HG02798 (cell line): ENCODE results near the gene INSM2.

Source experiments
- ATAC-seq: cut with Tn5 transposase; IDR thresholded peaks from one replicate; pipeline ENCODE4 v1.9.1; 2021; ENCODE audit warnings: mild to moderate bottlenecking; ENCODE audit not compliant: unreplicated experiment, poor library complexity

The INSM2 gene

GRCh38 chr14:35533357-35534207, at the start of gene INSM2:
TSS of gene INSM2 (plus strand) at chr14:35534164. CDS start at chr14:35534253, 89 bp downstream.
- ATAC-seq, result peak; percentile 85

- ATAC-seq, result no peak
These were observed 41.4 kb upstream of the INSM2 start for GRCh38 chr14:35492569-35493014.

DNA sequence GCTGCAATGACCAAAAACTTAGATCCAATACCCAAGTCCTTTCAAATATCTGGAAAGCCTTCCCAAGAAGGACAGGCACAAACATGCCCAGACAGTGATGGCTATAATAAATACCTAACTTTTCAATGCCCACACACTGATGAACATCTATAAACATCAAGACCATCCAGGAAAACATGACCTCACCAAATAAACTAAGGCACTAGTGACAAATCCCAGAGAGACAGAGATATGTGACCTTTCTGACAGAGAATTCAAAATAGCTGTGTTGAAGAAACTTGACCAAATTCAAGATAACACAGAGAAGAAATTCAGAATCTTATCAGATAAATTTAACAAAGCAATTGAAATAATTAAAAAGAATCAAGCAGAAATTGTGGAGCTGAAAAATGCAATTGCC, 38.7 kb upstream of the INSM2 start:
- ATAC-seq, result no peak

GRCh38 chr14:35499180-35499579, 34.8 kb upstream of the INSM2 start:
- ATAC-seq, result no peak

DNA sequence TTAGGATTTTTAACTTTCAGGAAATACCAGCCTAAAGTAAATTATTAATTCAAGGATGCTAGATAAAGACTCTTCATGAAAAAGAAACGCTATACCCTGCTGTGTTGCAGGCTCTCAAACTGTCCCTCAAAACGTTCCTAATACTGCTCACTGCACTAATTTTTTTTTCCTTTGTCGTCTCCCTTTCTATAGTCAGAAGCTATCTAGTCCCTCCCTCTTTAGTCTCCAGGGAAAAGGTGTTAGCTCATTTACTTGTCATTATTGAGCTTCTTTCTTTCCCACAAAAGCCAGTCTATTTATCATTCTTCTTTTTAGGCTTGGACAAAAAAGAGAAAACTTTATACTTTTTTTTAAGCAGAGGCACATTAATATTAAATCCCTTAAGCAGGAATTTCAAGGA, 30.3 kb upstream of the INSM2 start:
- no peak for ATAC-seq

DNA sequence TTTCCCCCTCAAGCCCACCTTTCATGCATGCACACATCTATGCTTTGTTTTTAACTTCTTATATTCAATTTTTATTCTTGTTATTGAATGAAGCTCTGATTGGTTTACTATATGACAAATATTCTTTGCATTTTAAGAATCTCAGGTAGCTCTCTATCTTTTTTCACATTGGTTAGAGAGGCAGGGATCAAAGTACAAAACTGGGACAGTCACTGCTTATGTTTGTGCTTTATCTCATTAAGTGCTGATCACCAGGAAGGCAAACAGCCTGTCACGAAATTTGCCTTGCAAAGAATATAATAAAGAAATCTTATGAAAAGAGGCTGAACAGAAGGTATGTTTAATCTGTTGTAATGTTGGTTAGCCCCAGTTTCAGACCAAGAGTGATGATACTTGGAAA, 29.7 kb upstream of the INSM2 start:
- ATAC-seq, result no peak

- no peak for ATAC-seq
These were observed 27.5 kb upstream of the INSM2 start for GRCh38 chr14:35506461-35506860.

GRCh38 chr14:35506927-35507326, 27.0 kb upstream of the INSM2 start:
- ATAC-seq, result no peak

DNA sequence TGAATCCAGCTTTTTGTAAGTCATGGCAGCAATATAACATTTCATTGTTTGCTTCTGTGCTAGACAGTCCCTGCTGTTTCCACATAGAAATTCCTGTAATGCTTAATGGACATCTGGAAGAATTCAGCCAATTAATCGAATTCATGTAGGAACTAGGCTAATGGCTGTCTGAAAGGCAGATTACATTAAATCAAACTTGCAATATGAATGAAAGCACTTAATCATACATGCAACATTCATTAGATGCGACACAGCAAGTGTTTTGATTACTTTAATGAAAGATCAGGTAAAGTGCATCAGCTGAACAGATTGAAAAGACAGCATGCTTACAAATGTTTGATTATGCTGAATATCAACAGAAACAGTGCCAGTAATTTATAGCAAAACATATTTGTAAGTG, 24.1 kb upstream of the INSM2 start:
- no peak for ATAC-seq

DNA sequence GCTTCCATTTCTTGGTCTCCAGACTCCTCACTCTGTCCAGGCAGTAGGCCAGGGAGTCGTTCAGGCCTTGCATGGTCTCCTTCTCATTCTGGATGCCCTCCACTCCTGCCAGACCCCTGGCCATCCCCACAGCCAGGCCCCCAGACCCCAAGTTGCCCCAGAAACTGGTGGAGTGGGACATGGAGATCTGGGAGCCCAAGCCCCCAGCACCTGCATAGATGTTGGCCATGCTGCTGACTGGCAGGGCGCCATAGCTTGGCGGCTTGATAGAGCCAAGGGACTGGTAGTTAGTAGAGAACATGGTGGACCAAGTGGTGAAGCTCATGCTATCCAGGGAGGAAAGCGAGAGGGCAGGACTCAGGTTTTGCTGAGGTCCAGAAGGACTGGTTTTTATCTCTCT, 21.2 kb upstream of the INSM2 start:
- no peak for ATAC-seq

DNA sequence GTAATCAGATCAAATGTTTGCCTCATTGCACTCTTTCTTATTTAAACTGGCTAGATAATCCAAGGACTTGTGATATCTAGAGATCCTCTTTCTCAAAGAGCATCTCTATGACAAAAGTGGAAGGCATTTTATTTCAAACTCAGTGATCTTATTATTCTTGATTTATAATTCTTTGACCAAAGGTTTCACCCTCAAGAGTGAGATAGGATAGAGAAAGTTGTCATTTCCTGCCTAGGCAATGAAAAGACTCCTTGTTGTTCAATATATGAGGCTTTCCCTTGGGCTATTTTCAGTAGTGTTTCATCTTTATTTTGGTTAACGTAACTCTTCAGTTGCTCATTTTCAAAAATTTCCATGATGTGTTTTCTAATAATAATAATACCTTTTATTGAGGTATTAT, 18.0 kb upstream of the INSM2 start:
- no peak for ATAC-seq

DNA sequence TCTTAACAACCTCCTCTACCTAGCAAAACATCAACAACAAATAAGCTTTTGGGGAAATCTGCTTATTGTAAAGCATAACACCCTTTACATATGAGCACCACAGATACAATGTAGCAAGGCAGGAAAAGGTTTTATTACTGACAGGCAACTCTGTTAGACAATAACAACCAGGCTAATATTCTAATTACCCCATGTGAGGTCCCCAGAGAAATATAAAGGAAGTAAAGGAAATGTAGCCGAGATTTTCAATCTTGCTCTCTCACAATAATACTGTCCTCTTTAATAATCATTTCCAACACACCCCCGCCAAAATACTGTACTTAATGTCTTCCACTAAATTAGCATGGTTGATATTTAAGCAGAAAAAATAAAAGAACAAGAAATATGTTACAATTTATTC, 14.0 kb upstream of the INSM2 start:
- no peak for ATAC-seq

DNA sequence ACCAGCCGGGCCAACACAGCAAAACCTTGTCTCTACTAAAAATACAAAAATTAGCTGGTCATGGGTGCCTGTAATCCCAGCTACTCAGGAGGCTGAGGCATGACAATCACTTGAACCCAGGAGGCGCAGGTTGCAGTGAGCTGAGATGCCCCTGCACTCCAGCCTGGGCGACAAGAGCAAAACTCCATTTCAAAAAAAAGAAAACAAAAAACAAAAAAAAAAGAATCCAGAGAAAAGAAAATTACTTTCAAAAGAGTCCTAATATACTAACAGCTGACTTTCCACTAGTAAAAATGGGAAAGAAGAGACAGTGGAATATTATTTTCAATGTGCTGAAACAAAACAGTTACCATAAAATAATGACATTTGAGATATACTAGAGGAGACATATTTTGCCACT, 8.3 kb upstream of the INSM2 start:
- no peak for ATAC-seq

GRCh38 chr14:35526962-35527361, 7.0 kb upstream of the INSM2 start:
- no peak for ATAC-seq

GRCh38 chr14:35531960-35532747, 1.8 kb upstream of the INSM2 start:
- no peak for ATAC-seq

DNA sequence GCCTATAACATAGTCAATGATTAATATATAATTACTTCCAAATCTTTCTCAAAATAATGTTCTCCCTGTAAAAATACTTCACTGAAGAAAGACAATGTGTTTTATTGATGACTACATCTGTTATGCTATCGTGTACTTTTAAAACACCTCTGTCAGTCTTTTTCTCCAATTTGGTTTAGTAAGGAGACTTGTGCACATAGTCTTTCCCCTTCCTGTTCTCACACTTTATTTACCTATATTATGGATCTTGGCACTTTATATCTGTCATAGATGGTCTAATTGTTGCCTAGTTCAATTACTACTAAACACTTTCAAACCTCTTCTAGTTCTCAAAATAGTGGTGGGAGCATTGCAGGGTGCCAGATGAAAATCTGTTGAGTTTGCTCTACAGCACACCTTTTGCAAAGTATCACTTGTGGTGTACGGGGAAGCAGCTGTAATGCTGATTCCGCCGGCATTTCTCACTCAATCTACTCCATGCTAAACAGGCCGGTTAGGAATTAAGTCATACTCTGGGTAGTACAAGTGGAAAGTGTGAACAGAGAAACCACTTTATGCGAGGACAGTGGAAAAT, 1.1 kb upstream of the INSM2 start:
- ATAC-seq, result peak; percentile 3

- peak; percentile 19 for ATAC-seq
These were observed 376 bp downstream of the INSM2 start for GRCh38 chr14:35534208-35534872.

GRCh38 chr14:35534873-35535482, 1.0 kb downstream of the INSM2 start:
- peak; percentile 44 for ATAC-seq

GRCh38 chr14:35535483-35536112, 1.6 kb downstream of the INSM2 start:
- ATAC-seq, result no peak

GRCh38 chr14:35539969-35540368, 6.0 kb downstream of the INSM2 start:
- ATAC-seq, result no peak
